SK-N-MC (cell line): ENCODE data around the gene LRRD1.

Experiments used
- EZH2 ChIP-seq: fragments of 200-600 bp; sonication (generic); IDR thresholded peaks from one replicate; pipeline ENCODE4 v1.6.1; 2017; ENCODE audit warnings: antibody characterized with exemption
- POLR2AphosphoS5 ChIP-seq: IDR thresholded peaks from 2 replicates; pipeline ENCODE4 v1.6.1; 2012; ENCODE audit warnings: mild to moderate bottlenecking, low read depth, low read length, borderline replicate concordance

GRCh38 chr7:92161271-92161670 is 17.7 kb downstream of the LRRD1 start:
- no peak for TF ChIP-seq EZH2
- TF ChIP-seq POLR2AphosphoS5: no peak
